Common myeloid progenitor, CD34-positive (primary cell): ENCODE results near the gene SLC37A2. TPM values are rescaled to one million over a fixed set of nuclear protein-coding genes. Genes with fewer than 3 reads are reported as not detected.
"Not testable (repeated sequence)": the region's sequence is repeated elsewhere in the genome, so short reads cannot be mapped to it uniquely, and the experiment has no call there.

Experiments used
- CTCF ChIA-PET: fragments of 350-600 bp; sonication (Branson Sonifier 250); formaldehyde crosslinking; loops from one replicate; lab custom pipeline; 2021; ENCODE audit warnings: antibody characterized with exemption; lab: Charles Lee
- POLR2A ChIA-PET: fragments of 350-600 bp; sonication (Branson Sonifier 250); formaldehyde crosslinking; loops from one replicate; lab custom pipeline; 2021; ENCODE audit warnings: antibody characterized with exemption; lab: Charles Lee
- DNase-seq, 3 donors: peaks; one replicate each; pipeline versions ENCODE4 v3.0.0 to v3.0.0-alpha.2; 2013
- H3K27ac ChIP-seq, 2 experiments: 1 replicate in 1 of 2; 2 replicates in 1 of 2; pipeline ENCODE4 v1.7.0; 2013; ENCODE audit warnings: inconsistent platforms in 2 of 2, low read length in 2 of 2, mild to moderate bottlenecking in 2 of 2, low read depth in 1 of 2, moderate library complexity in 1 of 2; ENCODE audit not compliant: severe bottlenecking in 2 of 2, insufficient read depth in 1 of 2, poor library complexity in 1 of 2
- H3K27me3 ChIP-seq, 5 experiments: replicated peaks in 2 of 5; 1 replicate in 3 of 5; 2 replicates in 2 of 5; pipeline versions ENCODE4 v1.6.1 to v1.7.0; 2013; ENCODE audit warnings: low read length in 4 of 5, mild to moderate bottlenecking in 2 of 5, moderate library complexity in 2 of 5, inconsistent platforms in 1 of 5; ENCODE audit not compliant: insufficient read depth in 5 of 5, control insufficient read depth in 4 of 5
- H3K36me3 ChIP-seq, 4 experiments: 1 replicate in 2 of 4; 2 replicates in 2 of 4; pipeline versions ENCODE4 v1.6.1 to v1.7.0; 2013; ENCODE audit warnings: low read length in 3 of 4, control low read depth in 1 of 4, mild to moderate bottlenecking in 1 of 4; ENCODE audit not compliant: control insufficient read depth in 4 of 4, insufficient read depth in 4 of 4
- H3K4me1 ChIP-seq, 4 experiments: 1 replicate in 3 of 4; 2 replicates in 1 of 4; pipeline versions ENCODE4 v1.6.1 to v1.7.1; 2013; ENCODE audit warnings: low read length in 3 of 4, mild to moderate bottlenecking in 3 of 4, control low read depth in 1 of 4, inconsistent platforms in 1 of 4, moderate library complexity in 1 of 4; ENCODE audit not compliant: control insufficient read depth in 4 of 4, insufficient read depth in 4 of 4; ENCODE audit errors: control extremely low read depth in 1 of 4
- H3K4me3 ChIP-seq, 7 experiments: 1 replicate in 4 of 7; 2 replicates in 3 of 7; pipeline versions ENCODE4 v1.5.1 to v1.7.0; 2013; ENCODE audit warnings: mild to moderate bottlenecking in 7 of 7, low read length in 6 of 7, moderate library complexity in 6 of 7, inconsistent platforms in 2 of 7, low read depth in 2 of 7, control low read depth in 1 of 7; ENCODE audit not compliant: insufficient read depth in 4 of 7, control insufficient read depth in 1 of 7; ENCODE audit errors: extremely low read depth in 1 of 7
- H3K9me3 ChIP-seq, 5 experiments: 1 replicate in 4 of 5; 2 replicates in 1 of 5; pipeline versions ENCODE4 v1.6.1 to v1.7.1; 2013; ENCODE audit warnings: low read length in 4 of 5, mild to moderate bottlenecking in 2 of 5, inconsistent platforms in 1 of 5, low read depth in 1 of 5, moderate library complexity in 1 of 5; ENCODE audit not compliant: control insufficient read depth in 4 of 5, insufficient read depth in 2 of 5; ENCODE audit errors: control extremely low read depth in 1 of 5
- WGBS: methylation state at CpG from one replicate; pipeline ENCODE4 v1.1.5; 2013; ENCODE audit not compliant: insufficient coverage; 5-methylcytosine and 5-hydroxymethylcytosine counted together
- polyA plus RNA-seq: library from polyadenylated mRNA; unstranded; fragments of 120-200 nt; gene quantifications from one replicate; pipeline ENCODE4 v1.2.1, GENCODE V29; 2013

Gene SLC37A2
- 0.37 TPM for polyA plus RNA-seq

DNA sequence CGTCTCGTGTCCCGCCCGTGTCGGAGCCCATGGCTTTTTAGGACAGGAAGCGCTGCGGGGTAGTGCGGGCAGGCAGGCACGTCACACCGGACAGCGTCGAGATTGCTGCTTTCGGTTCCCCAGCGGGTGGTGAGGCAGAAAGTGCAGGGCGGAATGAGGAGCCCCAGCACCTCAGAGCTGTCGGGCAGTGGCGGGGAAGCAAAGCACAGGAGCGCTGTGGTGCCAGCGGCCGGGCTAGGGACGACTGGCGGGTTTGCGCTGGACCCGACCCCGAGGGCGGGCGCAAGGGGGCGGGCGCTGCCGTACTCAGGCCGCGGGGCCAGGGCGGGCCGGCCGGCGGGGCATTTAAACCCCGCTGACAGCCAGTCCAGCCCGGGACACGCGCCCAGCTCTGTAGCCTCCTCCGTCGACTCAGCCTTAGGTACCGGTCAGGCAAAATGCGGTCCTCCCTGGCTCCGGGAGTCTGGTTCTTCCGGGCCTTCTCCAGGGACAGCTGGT lies at the start of gene SLC37A2:
TSS of gene SLC37A2 (plus strand) at position 375 of the 498 bp plus-strand sequence. CDS start at position 438, 63 bp downstream.
- no peaks in the 10 kb centered on the region for H3K9me3 ChIP-seq
- no peak within 1 kb of the TSS for H3K27ac ChIP-seq
- peak; percentile 45 to 82 (median 74) for DNase-seq
- no peaks in the 10 kb centered on the region for H3K36me3 ChIP-seq
- peaks cover 5 to 52% (median 25%) of the 10 kb centered on the region in 5 experiments for H3K27me3 ChIP-seq
- 0% methylated on average over 46 of the region's 46 CpGs for WGBS
- ChIA-PET POLR2A (no interaction called here), CTCF (interaction anchor here (1.3 kb wide), 2 partner anchors 9 to 17 kb away, joined by 4 read pairs; no protein-coding TSS in a partner anchor)
- H3K4me1 ChIP-seq: peaks cover 0 to 16% (median 14%) of the 10 kb centered on the region in 4 experiments
- H3K4me3 ChIP-seq: peak within 1 kb of the TSS; percentile 36 to 81 (median 65)

DNA sequence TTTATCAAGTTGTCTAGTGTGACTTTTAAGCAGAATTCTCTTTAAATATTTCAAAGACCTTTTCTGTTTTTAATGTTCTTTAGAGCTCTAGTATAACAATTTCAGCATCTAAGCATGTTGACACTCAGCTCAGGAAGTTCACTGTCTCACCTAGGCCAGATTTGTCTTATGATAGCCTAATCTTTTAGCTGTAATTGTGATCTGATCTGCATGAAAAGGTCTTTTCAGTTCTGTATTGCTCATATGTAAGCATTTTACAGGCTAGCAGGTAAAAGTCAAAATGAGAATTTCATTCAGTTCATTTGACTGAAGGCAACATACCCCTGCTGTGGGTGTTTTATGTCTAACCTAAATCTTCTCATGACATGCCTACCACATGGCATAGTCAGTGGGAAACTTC lies 46.7 kb upstream of the SLC37A2 start:
- no peaks in the 10 kb centered on the region for H3K4me1 ChIP-seq
- DNase-seq: no peak
- POLR2A ChIA-PET: no interaction called here
- H3K27ac ChIP-seq: no peak overlapping the region
- peaks cover 0 to 2% (median 0%) of the 10 kb centered on the region in 5 experiments for H3K9me3 ChIP-seq
- CTCF ChIA-PET: no interaction called here
- H3K27me3 ChIP-seq: no peaks in the 10 kb centered on the region
- peaks cover 0 to 9% (median 3%) of the 10 kb centered on the region in 4 experiments for H3K36me3 ChIP-seq
- H3K4me3 ChIP-seq: no peak overlapping the region

DNA sequence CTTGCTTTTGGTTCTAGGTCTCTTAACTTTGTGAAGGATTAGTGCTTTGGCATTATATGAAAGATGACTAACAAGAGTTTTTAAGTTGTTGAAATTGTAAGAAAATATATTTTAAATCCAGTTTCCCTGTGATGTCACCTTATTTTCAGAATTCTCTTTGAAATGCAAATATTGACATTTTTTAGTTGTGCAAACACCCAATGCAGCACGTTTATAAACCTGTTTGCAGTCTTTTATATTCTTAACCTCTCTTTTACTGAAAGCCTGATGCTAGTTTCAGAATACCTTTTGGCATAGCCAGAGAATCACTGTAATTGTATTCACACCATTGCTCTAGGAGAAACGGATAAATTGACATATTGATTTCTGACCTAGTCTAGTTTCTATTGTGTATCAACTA lies 42.8 kb upstream of the SLC37A2 start:
- Histone ChIP-seq H3K36me3 (peaks cover 0 to 2% (median 0%) of the 10 kb centered on the region in 4 experiments), H3K27me3 (no peaks in the 10 kb centered on the region), H3K9me3 (no peaks in the 10 kb centered on the region), H3K4me1 (no peaks in the 10 kb centered on the region), H3K27ac (no peak overlapping the region), H3K4me3 (no peak overlapping the region)
- DNase-seq: no peak
- ChIA-PET CTCF (no interaction called here), POLR2A (no interaction called here)
- WGBS: 100% methylated on average over 1 of the region's 2 CpGs

DNA sequence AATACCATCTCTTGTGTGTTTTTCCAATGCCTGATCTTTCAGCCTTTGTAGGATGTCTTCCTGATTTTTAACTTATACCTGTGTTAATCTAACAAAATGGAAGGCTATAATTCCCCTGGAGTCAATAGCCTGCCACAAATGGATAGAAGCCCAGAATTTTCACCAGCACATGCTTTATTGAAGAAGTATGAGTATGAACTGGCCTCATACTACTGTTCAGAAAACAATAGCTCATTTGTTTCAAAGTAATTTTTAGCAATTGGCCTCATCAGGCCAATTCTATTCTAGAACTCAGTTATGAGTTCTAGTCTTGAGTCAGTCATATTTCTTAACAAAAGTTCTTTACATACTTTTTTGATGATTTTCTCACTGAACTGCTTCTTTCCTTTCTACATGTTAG lies 40.6 kb upstream of the SLC37A2 start:
- peaks cover 0 to 3% (median 0%) of the 10 kb centered on the region in 4 experiments for H3K36me3 ChIP-seq
- DNase-seq: no peak
- no peak overlapping the region for H3K27ac ChIP-seq
- ChIA-PET POLR2A (no interaction called here), CTCF (interaction anchor here (1.0 kb wide), 1 partner anchor 11 kb away, joined by 3 read pairs; no protein-coding TSS in a partner anchor)
- no peaks in the 10 kb centered on the region for H3K9me3 ChIP-seq
- no peaks in the 10 kb centered on the region for H3K27me3 ChIP-seq
- no peaks in the 10 kb centered on the region for H3K4me1 ChIP-seq
- H3K4me3 ChIP-seq: no peak overlapping the region

DNA sequence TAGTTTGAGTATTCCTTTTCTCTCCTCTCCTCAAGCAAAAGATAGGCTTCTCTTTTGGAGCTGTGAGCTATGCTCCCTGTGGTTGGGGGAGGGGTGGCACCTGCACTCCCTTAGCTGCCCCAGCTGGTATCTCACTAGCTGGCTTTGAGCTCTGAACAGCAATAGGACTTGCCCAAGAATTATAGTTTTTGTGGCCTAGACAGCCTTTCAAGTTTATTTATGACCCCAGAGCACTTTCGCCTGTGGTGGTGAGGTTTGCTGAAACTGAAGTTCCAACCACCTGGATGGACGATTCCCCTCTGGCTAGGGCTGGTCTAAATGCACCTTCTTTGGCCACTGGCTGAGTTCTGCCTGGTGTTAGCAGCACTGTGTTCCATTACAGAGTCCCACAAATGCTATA lies 37.1 kb upstream of the SLC37A2 start:
- Histone ChIP-seq H3K9me3 (peaks cover 0 to 6% (median 0%) of the 10 kb centered on the region in 5 experiments), H3K4me1 (no peaks in the 10 kb centered on the region), H3K27me3 (no peaks in the 10 kb centered on the region), H3K4me3 (no peak overlapping the region), H3K27ac (no peak overlapping the region), H3K36me3 (peaks cover 0 to 13% (median 2%) of the 10 kb centered on the region in 4 experiments)
- no peak for DNase-seq
- ChIA-PET CTCF (no interaction called here), POLR2A (interaction anchor here (0.7 kb wide), 1 partner anchor 10 kb away, joined by 3 read pairs; no protein-coding TSS in a partner anchor)
- WGBS: 89% methylated on average over 1 of the region's 2 CpGs

DNA sequence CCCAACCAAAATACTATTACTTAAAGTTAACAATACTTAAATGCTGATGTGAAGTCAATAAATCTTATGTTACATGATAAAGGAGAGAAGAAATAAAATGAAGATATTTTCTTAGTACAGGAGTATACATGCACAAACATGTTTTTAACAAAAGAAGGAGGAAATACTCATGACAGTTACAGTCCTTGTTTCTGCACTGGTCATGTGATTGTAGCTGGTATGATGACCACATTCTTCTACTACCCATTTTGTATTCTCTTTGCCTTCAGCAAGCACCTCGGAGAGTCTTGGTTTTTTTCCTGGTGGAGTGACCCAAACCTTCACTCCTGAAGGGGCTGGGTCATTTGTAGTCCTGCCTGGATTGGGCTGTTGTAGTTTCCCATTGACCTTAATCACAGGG lies 33.7 kb upstream of the SLC37A2 start:
- not testable (repeated sequence) for DNase-seq
- 50% methylated on average over 1 of the region's 1 CpG for WGBS

DNA sequence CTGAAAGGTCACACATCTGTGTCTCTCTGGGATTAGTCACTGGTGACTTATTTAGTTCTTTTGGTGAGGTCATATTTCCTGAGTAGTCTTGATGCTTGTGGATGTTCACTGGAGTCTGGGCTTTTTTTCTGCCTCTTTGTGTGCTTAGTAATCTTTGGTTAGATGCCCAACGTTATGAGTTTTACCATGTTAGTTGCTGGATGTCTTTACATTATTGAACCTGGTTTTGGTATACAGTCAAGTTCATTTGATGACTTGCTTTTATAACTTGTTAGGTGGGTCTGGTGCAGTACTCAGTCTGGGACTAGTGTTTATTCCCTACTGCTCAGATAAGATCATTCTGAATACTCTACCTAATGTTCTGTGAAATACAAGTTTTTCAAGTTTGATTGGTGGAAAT lies 26.2 kb upstream of the SLC37A2 start:
- Histone ChIP-seq H3K9me3 (peaks cover 2 to 13% (median 3%) of the 10 kb centered on the region in 5 experiments), H3K27ac (no peak overlapping the region), H3K27me3 (no peaks in the 10 kb centered on the region), H3K4me1 (no peaks in the 10 kb centered on the region), H3K36me3 (peaks cover 0 to 3% (median 2%) of the 10 kb centered on the region in 4 experiments), H3K4me3 (no peak overlapping the region)
- no peak for DNase-seq
- CTCF ChIA-PET: interaction anchor here (0.8 kb wide), 1 partner anchor 1112 kb away, joined by 3 read pairs; no protein-coding TSS in a partner anchor
- POLR2A ChIA-PET: no interaction called here
- no CpG with 5 or more reads among the region's 1 CpG for WGBS

More for the DNA sequence above, 33.7 kb upstream of the SLC37A2 start:
- CTCF ChIA-PET, H3K27ac ChIP-seq, H3K27me3 ChIP-seq, H3K4me1 ChIP-seq, H3K4me3 ChIP-seq, POLR2A ChIA-PET: not testable (repeated sequence)
- peaks cover 0 to 16% (median 3%) of the 10 kb centered on the region in 4 experiments for H3K36me3 ChIP-seq
- peaks cover 0 to 19% (median 2%) of the 10 kb centered on the region in 5 experiments for H3K9me3 ChIP-seq
